ENCODE measurements around the gene CLSTN2. TPM values are rescaled to one million over a fixed set of nuclear protein-coding genes. Genes with fewer than 3 reads are reported as not detected.

Gene CLSTN2
- total and polyA plus RNA-seq, 2 donors from 2014 or later, result 2.0 to 12.0 TPM

DNA sequence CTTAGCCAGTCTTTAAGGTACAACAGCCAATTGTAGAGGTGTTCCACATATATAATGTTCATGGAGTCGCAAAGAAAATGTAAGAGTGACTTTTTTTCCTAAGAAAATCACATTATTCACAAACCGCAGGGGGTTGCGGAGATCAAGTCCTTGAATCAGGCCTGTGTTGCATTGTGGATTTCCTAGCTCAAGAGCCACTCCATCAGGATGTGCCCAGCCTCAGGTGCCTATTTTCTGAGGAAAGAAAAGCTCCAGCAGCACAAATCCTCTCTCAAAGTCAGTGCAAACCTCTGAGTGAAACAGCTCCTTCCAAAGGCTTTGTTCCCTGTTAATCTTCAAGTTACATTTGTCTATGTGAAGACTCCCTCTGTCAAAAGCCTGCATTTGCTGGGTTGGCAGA, 349.4 kb downstream of the CLSTN2 start:
- TF ChIP-seq, protein P1, sequence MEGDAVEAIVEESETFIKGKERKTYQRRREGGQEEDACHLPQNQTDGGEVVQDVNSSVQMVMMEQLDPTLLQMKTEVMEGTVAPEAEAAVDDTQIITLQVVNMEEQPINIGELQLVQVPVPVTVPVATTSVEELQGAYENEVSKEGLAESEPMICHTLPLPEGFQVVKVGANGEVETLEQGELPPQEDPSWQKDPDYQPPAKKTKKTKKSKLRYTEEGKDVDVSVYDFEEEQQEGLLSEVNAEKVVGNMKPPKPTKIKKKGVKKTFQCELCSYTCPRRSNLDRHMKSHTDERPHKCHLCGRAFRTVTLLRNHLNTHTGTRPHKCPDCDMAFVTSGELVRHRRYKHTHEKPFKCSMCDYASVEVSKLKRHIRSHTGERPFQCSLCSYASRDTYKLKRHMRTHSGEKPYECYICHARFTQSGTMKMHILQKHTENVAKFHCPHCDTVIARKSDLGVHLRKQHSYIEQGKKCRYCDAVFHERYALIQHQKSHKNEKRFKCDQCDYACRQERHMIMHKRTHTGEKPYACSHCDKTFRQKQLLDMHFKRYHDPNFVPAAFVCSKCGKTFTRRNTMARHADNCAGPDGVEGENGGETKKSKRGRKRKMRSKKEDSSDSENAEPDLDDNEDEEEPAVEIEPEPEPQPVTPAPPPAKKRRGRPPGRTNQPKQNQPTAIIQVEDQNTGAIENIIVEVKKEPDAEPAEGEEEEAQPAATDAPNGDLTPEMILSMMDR (IDR thresholded peaks at IDR 0.05; ENCODE audit: borderline replicate concordance, extremely low read depth, insufficient read depth), result no peak
- Histone ChIP-seq H3K4me1 (ENCODE audit: control insufficient read depth in 2 of 3, insufficient read depth in 2 of 3, low read depth in 1 of 3, low read length in 3 of 3) (no peaks in the 10 kb centered on the region), H3K9me3 (ENCODE audit: control insufficient read depth in 2 of 3, insufficient read depth in 1 of 3, low read length in 3 of 3) (no peaks in the 10 kb centered on the region), H3K27me3 (ENCODE audit: control insufficient read depth, insufficient read depth, low read length) (no peaks in the 10 kb centered on the region), H3K4me3 (ENCODE audit: low read length in 3 of 3) (no peak overlapping the region), H3K9ac (ENCODE audit: low read length in 3 of 3) (no peak overlapping the region), H3K36me3 (ENCODE audit: control insufficient read depth in 2 of 3, insufficient read depth in 3 of 3, low read length in 3 of 3) (no peaks in the 10 kb centered on the region), H3K27ac (ENCODE audit: low read depth in 2 of 2, low read length in 2 of 2) (no peak overlapping the region)
- intact Hi-C loops (cut with DNase I), result no loop called here
- FAIRE-seq, result no peak
- DNase-seq, result no peak

- Histone ChIP-seq H3K36me3 (ENCODE audit: control insufficient read depth in 2 of 3, insufficient read depth in 3 of 3, low read length in 3 of 3) (no peaks in the 10 kb centered on the region), H3K9ac (ENCODE audit: low read length in 3 of 3) (no peak overlapping the region), H3K4me1 (ENCODE audit: control insufficient read depth in 2 of 3, insufficient read depth in 2 of 3, low read depth in 1 of 3, low read length in 3 of 3) (no peaks in the 10 kb centered on the region), H3K4me3 (ENCODE audit: low read length in 3 of 3) (no peak overlapping the region), H3K9me3 (ENCODE audit: control insufficient read depth in 2 of 3, insufficient read depth in 1 of 3, low read length in 3 of 3) (no peaks in the 10 kb centered on the region), H3K27me3 (ENCODE audit: control insufficient read depth, insufficient read depth, low read length) (no peaks in the 10 kb centered on the region), H3K27ac (ENCODE audit: low read depth in 2 of 2, low read length in 2 of 2) (no peak overlapping the region)
- intact Hi-C loops (cut with DNase I), result no loop called here
- peak in 2 of 5 donors; percentile 5 to 9 for DNase-seq
- TF ChIP-seq, protein P1 (IDR thresholded peaks at IDR 0.05; ENCODE audit: borderline replicate concordance, extremely low read depth, insufficient read depth), result no peak
- FAIRE-seq, result no peak
Measured at GRCh38 chr3:140285380-140285779, 350.4 kb downstream of the CLSTN2 start.

GRCh38 chr3:140288595-140288994, 353.6 kb downstream of the CLSTN2 start:
- FAIRE-seq (no peak), DNase-seq (no peak)
- H3K27me3 ChIP-seq (ENCODE audit: control insufficient read depth, insufficient read depth, low read length), result no peaks in the 10 kb centered on the region
- no peaks in the 10 kb centered on the region for H3K36me3 ChIP-seq (ENCODE audit: control insufficient read depth in 2 of 3, insufficient read depth in 3 of 3, low read length in 3 of 3)
- H3K4me3 ChIP-seq (ENCODE audit: low read length in 3 of 3), result no peak overlapping the region
- H3K4me1 ChIP-seq (ENCODE audit: control insufficient read depth in 2 of 3, insufficient read depth in 2 of 3, low read depth in 1 of 3, low read length in 3 of 3), result no peaks in the 10 kb centered on the region
- intact Hi-C loops (cut with DNase I), result no loop called here
- H3K9me3 ChIP-seq (ENCODE audit: control insufficient read depth in 2 of 3, insufficient read depth in 1 of 3, low read length in 3 of 3), result no peaks in the 10 kb centered on the region
- TF ChIP-seq, protein P1 (IDR thresholded peaks at IDR 0.05; ENCODE audit: borderline replicate concordance, extremely low read depth, insufficient read depth), result no peak
- H3K27ac ChIP-seq (ENCODE audit: low read depth in 2 of 2, low read length in 2 of 2), result no peak overlapping the region
- H3K9ac ChIP-seq (ENCODE audit: low read length in 3 of 3), result no peak overlapping the region

DNA sequence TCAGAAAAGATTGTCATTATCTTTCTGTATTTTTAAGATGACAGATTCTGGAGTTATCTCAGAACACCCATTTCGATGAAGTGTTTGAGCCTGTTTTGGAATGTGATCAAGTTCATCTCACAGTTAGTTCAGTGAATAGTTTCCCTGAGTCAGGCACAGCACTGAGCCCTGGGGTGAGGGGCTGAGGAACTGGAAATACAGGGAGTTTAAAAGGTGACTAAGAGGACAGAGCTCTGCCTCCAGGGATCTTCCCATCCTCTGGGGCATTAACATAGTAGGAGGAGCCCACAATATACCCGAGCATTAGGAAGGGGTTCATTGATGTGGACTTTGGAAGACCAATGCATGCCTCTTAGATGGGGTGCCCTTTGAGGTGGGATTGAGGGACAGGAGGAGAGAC, 355.1 kb downstream of the CLSTN2 start:
- no peak for DNase-seq
- no peaks in the 10 kb centered on the region for H3K27me3 ChIP-seq (ENCODE audit: control insufficient read depth, insufficient read depth, low read length)
- no peaks in the 10 kb centered on the region for H3K36me3 ChIP-seq (ENCODE audit: control insufficient read depth in 2 of 3, insufficient read depth in 3 of 3, low read length in 3 of 3)
- H3K9ac ChIP-seq (ENCODE audit: low read length in 3 of 3), result no peak overlapping the region
- TF ChIP-seq, protein P1 (IDR thresholded peaks at IDR 0.05; ENCODE audit: borderline replicate concordance, extremely low read depth, insufficient read depth), result no peak
- H3K9me3 ChIP-seq (ENCODE audit: control insufficient read depth in 2 of 3, insufficient read depth in 1 of 3, low read length in 3 of 3), result no peaks in the 10 kb centered on the region
- no peak for FAIRE-seq
- no peak overlapping the region for H3K27ac ChIP-seq (ENCODE audit: low read depth in 2 of 2, low read length in 2 of 2)
- H3K4me3 ChIP-seq (ENCODE audit: low read length in 3 of 3), result no peak overlapping the region
- intact Hi-C loops (cut with DNase I), result no loop called here
- no peaks in the 10 kb centered on the region for H3K4me1 ChIP-seq (ENCODE audit: control insufficient read depth in 2 of 3, insufficient read depth in 2 of 3, low read depth in 1 of 3, low read length in 3 of 3)

All from kidney (tissue), 14 donors.